Measurements from ENCODE around the gene HSP90AB1.

Gene HSP90AB1

DNA sequence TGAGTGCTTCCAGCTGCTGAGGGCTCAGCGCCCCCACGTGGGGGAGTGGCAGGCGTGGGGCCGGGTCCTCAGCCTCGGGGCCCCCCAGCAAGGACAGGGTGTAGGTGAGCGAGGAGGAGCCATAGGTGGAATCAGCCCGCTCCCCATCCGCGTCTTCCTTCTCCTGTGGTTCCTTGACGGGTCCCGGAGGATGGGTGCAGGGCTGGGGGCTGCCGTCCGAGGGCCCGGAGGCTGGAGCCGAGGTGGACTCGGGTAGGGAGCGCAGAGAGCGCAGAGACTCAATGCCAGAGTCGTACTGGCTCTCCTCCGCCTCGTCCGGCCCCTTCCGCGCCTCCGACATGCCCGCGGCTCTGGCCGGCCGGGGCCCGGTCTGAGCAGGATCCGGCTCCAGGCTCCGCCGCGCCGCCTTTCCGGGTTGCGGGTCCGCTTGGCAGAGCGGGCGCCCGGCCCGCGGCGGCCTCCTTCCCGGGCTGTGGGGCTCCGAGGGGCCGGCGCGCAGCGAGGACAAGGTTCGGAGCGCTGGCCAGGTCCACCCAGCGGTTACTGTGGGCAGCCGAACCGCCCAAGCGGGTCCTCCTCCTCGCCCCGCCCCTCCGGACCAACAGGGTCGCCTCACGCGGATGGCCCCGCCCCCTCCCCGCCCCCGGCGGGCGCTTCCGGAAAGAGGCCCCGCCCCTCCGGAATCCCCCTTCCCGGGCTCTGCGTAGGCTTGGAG is 18.3 kb downstream of the HSP90AB1 start, which contains the start of gene NFKBIE:
TSS of gene NFKBIE (minus strand) at position 545 of the 715 bp plus-strand sequence. CDS start at position 340, 205 bp downstream.
- H3K9ac ChIP-seq (ENCODE audit: low read length) = peak within 1 kb of the TSS; percentile 99
- H3K4me1 ChIP-seq (ENCODE audit: low read length) = peaks cover 72% of the 10 kb centered on the region
- no peak for TF ChIP-seq EZH2phosphoT487 (IDR thresholded peaks at IDR 0.05; ENCODE audit: low read depth)
- TF ChIP-seq, protein P1, sequence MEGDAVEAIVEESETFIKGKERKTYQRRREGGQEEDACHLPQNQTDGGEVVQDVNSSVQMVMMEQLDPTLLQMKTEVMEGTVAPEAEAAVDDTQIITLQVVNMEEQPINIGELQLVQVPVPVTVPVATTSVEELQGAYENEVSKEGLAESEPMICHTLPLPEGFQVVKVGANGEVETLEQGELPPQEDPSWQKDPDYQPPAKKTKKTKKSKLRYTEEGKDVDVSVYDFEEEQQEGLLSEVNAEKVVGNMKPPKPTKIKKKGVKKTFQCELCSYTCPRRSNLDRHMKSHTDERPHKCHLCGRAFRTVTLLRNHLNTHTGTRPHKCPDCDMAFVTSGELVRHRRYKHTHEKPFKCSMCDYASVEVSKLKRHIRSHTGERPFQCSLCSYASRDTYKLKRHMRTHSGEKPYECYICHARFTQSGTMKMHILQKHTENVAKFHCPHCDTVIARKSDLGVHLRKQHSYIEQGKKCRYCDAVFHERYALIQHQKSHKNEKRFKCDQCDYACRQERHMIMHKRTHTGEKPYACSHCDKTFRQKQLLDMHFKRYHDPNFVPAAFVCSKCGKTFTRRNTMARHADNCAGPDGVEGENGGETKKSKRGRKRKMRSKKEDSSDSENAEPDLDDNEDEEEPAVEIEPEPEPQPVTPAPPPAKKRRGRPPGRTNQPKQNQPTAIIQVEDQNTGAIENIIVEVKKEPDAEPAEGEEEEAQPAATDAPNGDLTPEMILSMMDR (IDR thresholded peaks at IDR 0.05; ENCODE audit: low read depth, low read length) = peak; percentile 74
- H2AFZ ChIP-seq (ENCODE audit: low read depth, low read length) = no peak within 1 kb of the TSS
- peak within 1 kb of the TSS; percentile 99 for H3K4me2 ChIP-seq (ENCODE audit: low read length)
- peak within 1 kb of the TSS; percentile 94 for H3K27ac ChIP-seq (ENCODE audit: low read length)
- peaks cover 18% of the 10 kb centered on the region for H4K20me1 ChIP-seq (ENCODE audit: insufficient read depth, low read length)
- H3K36me3 ChIP-seq (replicated peaks; ENCODE audit: low read depth, low read length) = peaks cover 46% of the 10 kb centered on the region
- peaks cover 52% of the 10 kb centered on the region for H3K79me2 ChIP-seq (ENCODE audit: low read length)
- H3K9me3 ChIP-seq (ENCODE audit: insufficient read depth, low read length) = no peaks in the 10 kb centered on the region
- peaks cover 4% of the 10 kb centered on the region for H3K27me3 ChIP-seq (ENCODE audit: low read depth, low read length)
- H3K4me3 ChIP-seq (ENCODE audit: low read length) = peak within 1 kb of the TSS; percentile 84

DNA sequence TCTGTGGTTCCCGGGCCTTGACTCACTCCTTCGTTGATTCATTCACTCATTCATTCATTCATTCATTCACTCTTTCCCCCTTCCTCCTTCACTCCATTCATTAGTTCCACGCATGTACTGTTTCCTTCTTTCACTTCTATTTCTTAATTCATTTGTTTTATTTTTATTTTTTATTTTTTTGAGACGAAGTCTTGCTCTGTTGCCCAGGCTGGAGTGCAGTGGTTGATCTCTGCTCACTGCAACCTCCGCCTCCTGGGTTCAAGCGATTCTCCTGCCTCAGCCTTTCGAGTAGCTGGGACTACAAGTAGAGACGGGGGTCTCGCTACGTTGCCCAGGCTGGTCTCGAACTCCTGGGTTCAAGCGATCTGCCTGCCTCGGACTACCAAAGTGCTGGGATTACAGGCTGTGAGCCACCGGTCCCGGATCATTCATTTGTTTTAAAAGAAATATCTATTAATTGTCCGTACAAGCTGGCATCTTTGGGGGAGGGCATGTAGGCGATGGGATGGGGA is 18.9 kb downstream of the HSP90AB1 start:
- Histone ChIP-seq H3K4me2 (ENCODE audit: low read length) (peak overlapping the region; percentile 96), H2AFZ (ENCODE audit: low read depth, low read length) (no peak overlapping the region), H3K79me2 (ENCODE audit: low read length) (peaks cover 46% of the 10 kb centered on the region), H4K20me1 (ENCODE audit: insufficient read depth, low read length) (peaks cover 15% of the 10 kb centered on the region), H3K9me3 (ENCODE audit: insufficient read depth, low read length) (no peaks in the 10 kb centered on the region), H3K9ac (ENCODE audit: low read length) (peak overlapping the region; percentile 72), H3K27ac (ENCODE audit: low read length) (peak overlapping the region; percentile 94), H3K27me3 (ENCODE audit: low read depth, low read length) (peaks cover 4% of the 10 kb centered on the region), H3K36me3 (replicated peaks; ENCODE audit: low read depth, low read length) (peaks cover 42% of the 10 kb centered on the region), H3K4me1 (ENCODE audit: low read length) (peaks cover 66% of the 10 kb centered on the region), H3K4me3 (ENCODE audit: low read length) (peak overlapping the region; percentile 84)
- no peak for TF ChIP-seq EZH2phosphoT487 (IDR thresholded peaks at IDR 0.05; ENCODE audit: low read depth)
- TF ChIP-seq, protein P1 (IDR thresholded peaks at IDR 0.05; ENCODE audit: low read depth, low read length) = no peak

DNA sequence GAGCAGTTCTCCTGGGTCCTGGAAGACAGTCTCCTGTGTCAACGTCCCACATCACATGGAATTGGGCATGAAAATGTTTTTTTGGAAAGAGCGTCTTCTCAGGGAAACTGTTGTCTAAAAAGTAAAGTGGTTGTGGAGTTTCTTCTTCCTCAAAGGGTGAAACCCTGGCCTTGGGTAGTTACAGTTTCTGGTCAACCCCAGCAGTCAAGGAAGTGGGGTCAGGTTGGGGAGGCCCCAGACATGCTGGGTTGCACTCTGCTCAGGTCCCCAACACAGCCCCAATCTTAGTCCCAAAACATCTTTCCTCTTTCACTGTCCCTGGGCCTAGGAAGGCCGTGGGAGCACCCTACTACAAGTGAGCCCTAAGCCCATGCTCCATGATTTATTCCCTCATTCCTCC is 19.4 kb downstream of the HSP90AB1 start:
- Histone ChIP-seq H2AFZ (ENCODE audit: low read depth, low read length) (no peak overlapping the region), H3K4me2 (ENCODE audit: low read length) (peak overlapping the region; percentile 96)

GRCh38 chr6:44267252-44267651 is 20.4 kb downstream of the HSP90AB1 start:
- peak overlapping the region; percentile 16; the same call in 1 of the 2 replicates for H3K9ac ChIP-seq (ENCODE audit: low read length)
- peaks cover 7% of the 10 kb centered on the region for H3K27me3 ChIP-seq (ENCODE audit: low read depth, low read length)
- peak overlapping the region; percentile 94; the same call in 1 of the 2 replicates for H3K27ac ChIP-seq (ENCODE audit: low read length)
- peak overlapping the region; percentile 96 for H3K4me2 ChIP-seq (ENCODE audit: low read length)
- H3K9me3 ChIP-seq (ENCODE audit: insufficient read depth, low read length) = no peaks in the 10 kb centered on the region
- H3K4me3 ChIP-seq (ENCODE audit: low read length) = no peak overlapping the region
- TF ChIP-seq, protein P1 (IDR thresholded peaks at IDR 0.05; ENCODE audit: low read depth, low read length) = no peak
- no peak for TF ChIP-seq EZH2phosphoT487 (IDR thresholded peaks at IDR 0.05; ENCODE audit: low read depth)
- no peak overlapping the region for H2AFZ ChIP-seq (ENCODE audit: low read depth, low read length)
- peaks cover 55% of the 10 kb centered on the region for H3K4me1 ChIP-seq (ENCODE audit: low read length)
- peaks cover 31% of the 10 kb centered on the region for H3K79me2 ChIP-seq (ENCODE audit: low read length)
- peaks cover 2% of the 10 kb centered on the region; the same call in 1 of the 2 replicates for H4K20me1 ChIP-seq (ENCODE audit: insufficient read depth, low read length)
- H3K36me3 ChIP-seq (replicated peaks; ENCODE audit: low read depth, low read length) = peaks cover 27% of the 10 kb centered on the region

More for the DNA sequence above, 19.4 kb downstream of the HSP90AB1 start:
- peaks cover 5% of the 10 kb centered on the region for H3K27me3 ChIP-seq (ENCODE audit: low read depth, low read length)
- H3K4me1 ChIP-seq (ENCODE audit: low read length) = peaks cover 64% of the 10 kb centered on the region
- peak overlapping the region; percentile 94 for H3K27ac ChIP-seq (ENCODE audit: low read length)
- peak overlapping the region; percentile 84 for H3K4me3 ChIP-seq (ENCODE audit: low read length)
- H3K36me3 ChIP-seq (replicated peaks; ENCODE audit: low read depth, low read length) = peaks cover 36% of the 10 kb centered on the region
- TF ChIP-seq EZH2phosphoT487 (IDR thresholded peaks at IDR 0.05; ENCODE audit: low read depth) = no peak
- TF ChIP-seq, protein P1 (IDR thresholded peaks at IDR 0.05; ENCODE audit: low read depth, low read length) = no peak
- no peaks in the 10 kb centered on the region for H3K9me3 ChIP-seq (ENCODE audit: insufficient read depth, low read length)
- peaks cover 9% of the 10 kb centered on the region for H4K20me1 ChIP-seq (ENCODE audit: insufficient read depth, low read length)
- peaks cover 40% of the 10 kb centered on the region for H3K79me2 ChIP-seq (ENCODE audit: low read length)
- H3K9ac ChIP-seq (ENCODE audit: low read length) = peak overlapping the region; percentile 72
